Right lobe of liver (tissue), 4 donors: ENCODE measurements around the gene HBB.

Source experiments
- POLR2A ChIP-seq: fragments of 450-650 bp; IDR thresholded peaks from one replicate; pipeline ENCODE4 v1.6.1; 2017; ENCODE audit warnings: antibody characterized with exemption, mild to moderate bottlenecking
- TF ChIP-seq, protein P1 (sequence below), 4 donors: fragments of 200-600 bp in 3 of 4; fragments of 450-650 bp in 1 of 4; IDR thresholded peaks; one replicate each; pipeline versions ENCODE4 v1.5.1 to v1.8.0; 2016 to 2022; ENCODE audit warnings: antibody characterized with exemption in 4 of 4, mild to moderate bottlenecking in 2 of 4
- donor health status: DM: no; HTN: no; CAD: no.
- donor health status: DM: no; HTN: no; CAD: no.
- donor health status: DM: no; HTN: yes; CAD: no.

- TF ChIP-seq POLR2A = no peak
- TF ChIP-seq, protein P1, sequence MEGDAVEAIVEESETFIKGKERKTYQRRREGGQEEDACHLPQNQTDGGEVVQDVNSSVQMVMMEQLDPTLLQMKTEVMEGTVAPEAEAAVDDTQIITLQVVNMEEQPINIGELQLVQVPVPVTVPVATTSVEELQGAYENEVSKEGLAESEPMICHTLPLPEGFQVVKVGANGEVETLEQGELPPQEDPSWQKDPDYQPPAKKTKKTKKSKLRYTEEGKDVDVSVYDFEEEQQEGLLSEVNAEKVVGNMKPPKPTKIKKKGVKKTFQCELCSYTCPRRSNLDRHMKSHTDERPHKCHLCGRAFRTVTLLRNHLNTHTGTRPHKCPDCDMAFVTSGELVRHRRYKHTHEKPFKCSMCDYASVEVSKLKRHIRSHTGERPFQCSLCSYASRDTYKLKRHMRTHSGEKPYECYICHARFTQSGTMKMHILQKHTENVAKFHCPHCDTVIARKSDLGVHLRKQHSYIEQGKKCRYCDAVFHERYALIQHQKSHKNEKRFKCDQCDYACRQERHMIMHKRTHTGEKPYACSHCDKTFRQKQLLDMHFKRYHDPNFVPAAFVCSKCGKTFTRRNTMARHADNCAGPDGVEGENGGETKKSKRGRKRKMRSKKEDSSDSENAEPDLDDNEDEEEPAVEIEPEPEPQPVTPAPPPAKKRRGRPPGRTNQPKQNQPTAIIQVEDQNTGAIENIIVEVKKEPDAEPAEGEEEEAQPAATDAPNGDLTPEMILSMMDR (IDR thresholded peaks at IDR 0.05) = no peak
These were observed 10.5 kb upstream of the HBB start for GRCh38 chr11:5237420-5237819.
